ENCODE measurements around the gene LIPN.
"Not testable (repeated sequence)": the region's sequence is repeated elsewhere in the genome, so short reads cannot be mapped to it uniquely, and the experiment has no call there.

Gene LIPN, protein sequence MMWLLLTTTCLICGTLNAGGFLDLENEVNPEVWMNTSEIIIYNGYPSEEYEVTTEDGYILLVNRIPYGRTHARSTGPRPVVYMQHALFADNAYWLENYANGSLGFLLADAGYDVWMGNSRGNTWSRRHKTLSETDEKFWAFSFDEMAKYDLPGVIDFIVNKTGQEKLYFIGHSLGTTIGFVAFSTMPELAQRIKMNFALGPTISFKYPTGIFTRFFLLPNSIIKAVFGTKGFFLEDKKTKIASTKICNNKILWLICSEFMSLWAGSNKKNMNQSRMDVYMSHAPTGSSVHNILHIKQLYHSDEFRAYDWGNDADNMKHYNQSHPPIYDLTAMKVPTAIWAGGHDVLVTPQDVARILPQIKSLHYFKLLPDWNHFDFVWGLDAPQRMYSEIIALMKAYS

DNA sequence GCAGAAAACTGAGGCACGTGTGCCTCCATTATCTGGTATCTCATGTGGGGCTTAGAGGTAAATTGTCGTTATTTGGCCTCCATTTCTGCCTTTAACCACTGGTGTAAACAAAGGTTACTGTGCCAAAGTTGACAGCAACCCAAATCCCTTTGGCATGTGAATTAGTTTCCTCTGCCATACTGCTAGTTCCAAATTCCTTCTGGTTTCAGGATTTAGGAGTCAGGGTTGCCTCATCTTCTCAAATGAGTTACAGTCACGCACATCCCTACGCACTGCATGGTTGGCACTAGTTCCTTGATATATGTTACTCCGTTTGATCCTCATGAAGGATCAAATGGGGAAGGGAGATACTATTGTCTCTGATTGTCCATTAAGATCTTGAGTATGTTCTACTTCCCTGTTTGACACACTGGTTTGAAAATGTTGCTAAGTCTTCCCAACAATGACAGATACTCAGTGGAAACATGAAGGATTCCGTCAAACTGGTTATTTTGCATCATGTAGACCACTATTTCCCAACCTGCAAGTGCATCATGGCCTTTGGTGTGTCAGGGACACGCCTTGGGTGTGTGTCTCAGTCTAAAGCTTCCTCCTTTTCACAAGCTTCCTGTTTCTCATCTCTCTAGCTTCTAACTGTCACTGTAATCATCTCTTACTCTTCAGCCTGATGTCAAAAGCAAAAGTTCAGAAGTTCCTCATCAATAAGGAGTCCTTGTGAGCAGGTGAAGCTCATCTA, at the start of gene LIPN:
TSS of gene LIPN (plus strand) at position 655 of the 736 bp plus-strand sequence. CDS start 1,386 bp downstream, outside the sequence.
- no peak for DNase-seq

GRCh38 chr10:88715517-88715916, 44.3 kb upstream of the LIPN start:
- DNase-seq: no peak

GRCh38 chr10:88721392-88721791, 38.4 kb upstream of the LIPN start:
- DNase-seq: no peak

- no peak for DNase-seq
Observed at GRCh38 chr10:88725798-88726197, 34.0 kb upstream of the LIPN start.

GRCh38 chr10:88728107-88728763, 31.6 kb upstream of the LIPN start:
- peak; percentile 72 for DNase-seq

GRCh38 chr10:88730864-88731263, 29.0 kb upstream of the LIPN start:
- no peak for DNase-seq

DNA sequence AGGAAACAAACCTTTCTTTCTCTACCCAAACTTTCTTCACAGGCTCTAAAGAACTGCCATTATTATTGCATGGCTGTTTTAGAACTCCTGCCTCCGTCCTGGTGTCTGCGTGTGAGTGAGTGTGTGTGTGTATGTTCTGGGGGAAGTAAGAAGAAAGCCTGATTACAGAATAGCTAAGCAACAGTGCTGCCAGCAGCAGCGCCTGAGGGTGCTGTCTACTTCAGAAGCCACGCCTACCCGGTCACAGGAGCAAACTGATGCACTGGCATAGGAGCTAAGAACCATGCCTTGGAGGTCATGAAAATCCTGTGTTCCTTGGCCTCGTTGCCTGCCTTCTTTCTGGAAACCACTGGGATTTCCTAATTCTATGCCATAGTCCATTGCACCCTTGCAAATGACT, 28.5 kb upstream of the LIPN start:
- no peak for DNase-seq

GRCh38 chr10:88733215-88733614, 26.6 kb upstream of the LIPN start:
- DNase-seq: no peak

GRCh38 chr10:88735661-88736060, 24.2 kb upstream of the LIPN start:
- DNase-seq: no peak

- DNase-seq: not testable (repeated sequence)
Observed at GRCh38 chr10:88741921-88742320, 17.9 kb upstream of the LIPN start.

DNA sequence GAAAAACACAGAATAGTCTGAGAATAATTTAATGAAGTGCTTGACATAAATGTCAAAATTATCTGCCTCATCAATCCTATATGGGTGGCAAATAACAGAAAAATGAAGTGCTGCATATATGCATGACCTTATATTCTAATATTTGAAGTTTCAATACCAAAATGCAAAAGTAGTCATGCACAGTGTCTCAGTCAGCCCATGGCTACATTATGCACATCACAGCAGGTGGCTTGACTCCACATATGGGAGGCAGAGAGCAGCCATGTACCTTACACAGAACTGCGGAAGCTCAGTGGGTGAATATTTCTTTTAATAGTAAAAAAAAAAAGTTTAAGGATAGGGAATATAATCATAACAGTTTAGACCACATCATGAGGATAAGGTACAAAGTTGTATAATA, 17.4 kb upstream of the LIPN start:
- DNase-seq: no peak

DNA sequence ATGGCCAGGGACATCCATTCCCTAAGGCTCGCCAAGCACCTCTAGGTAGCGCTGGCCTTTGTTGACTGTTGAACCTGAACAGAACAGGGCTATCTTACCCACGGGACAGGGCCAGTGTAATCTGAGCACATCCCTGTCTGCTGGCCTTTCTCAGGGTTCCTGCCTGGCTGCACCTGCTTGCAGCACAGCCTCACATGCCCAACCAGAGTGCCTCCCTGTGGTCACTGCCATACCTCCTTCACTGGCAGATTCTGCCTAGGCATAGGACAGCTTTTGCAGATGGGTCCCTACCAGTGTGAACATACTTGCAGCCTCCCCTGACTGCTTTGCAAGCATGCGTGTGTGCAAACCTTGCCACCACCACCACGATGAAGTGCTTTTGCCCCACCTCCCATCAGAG, 15.8 kb upstream of the LIPN start:
- DNase-seq: no peak

DNA sequence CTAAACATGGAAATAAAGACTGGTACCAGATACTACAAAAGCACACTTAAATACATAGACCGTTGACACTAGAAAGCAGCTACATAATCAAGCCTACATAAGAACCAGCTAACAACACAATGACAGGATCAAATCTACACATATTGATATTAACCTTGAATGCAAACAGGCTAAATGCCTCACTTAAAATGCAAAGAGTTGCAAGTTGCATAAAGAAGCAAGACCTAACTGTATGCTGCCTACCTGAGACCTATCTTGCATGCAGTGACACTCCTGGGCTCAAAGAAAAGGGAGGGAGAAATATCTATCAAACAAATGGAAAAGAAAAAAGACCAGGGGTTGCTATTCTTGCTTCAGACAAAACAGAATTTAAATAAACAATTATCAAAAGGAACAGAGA, 14.2 kb upstream of the LIPN start:
- no peak for DNase-seq

- no peak for DNase-seq
Observed at GRCh38 chr10:88754287-88754686, 5.5 kb upstream of the LIPN start.

DNA sequence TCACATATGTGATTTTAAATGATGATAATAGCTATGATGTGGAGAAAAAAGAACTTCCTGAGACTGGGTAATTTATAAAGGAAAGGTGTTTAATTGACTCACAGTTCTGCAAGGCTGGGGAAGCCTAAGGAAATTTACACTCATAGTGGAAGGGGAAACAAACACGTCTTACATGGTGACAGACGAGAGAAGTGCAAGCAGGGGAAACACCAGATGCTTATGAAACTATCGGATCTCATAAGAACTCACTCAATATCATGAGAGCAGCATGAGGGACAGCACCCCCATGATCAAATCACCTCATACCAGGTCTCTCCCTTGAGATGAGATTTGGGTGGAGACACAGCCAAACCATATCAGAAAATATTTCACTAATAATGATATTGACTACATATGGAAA, 4.1 kb upstream of the LIPN start:
- peak; percentile 26 for DNase-seq

GRCh38 chr10:88756660-88757059, 3.2 kb upstream of the LIPN start:
- no peak for DNase-seq

DNA sequence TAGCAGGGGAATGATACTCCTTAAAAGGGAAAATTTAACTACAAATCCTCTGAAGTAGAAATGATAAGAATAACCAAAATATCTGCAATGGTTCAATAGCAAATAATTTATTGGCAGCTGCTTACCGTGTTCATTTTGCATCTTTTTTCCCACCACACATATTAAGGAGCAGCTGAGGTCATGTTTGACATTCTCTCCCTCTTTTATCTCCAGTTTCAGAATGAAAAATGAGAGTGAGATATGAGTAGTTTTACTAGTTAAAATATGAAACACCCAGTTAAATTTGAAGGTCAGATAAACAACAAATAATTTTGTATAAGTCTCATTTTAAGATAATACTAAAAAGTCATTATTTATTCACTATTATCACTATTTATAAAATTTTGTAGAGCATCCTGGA, 3.1 kb downstream of the LIPN start:
- no peak for DNase-seq

DNA sequence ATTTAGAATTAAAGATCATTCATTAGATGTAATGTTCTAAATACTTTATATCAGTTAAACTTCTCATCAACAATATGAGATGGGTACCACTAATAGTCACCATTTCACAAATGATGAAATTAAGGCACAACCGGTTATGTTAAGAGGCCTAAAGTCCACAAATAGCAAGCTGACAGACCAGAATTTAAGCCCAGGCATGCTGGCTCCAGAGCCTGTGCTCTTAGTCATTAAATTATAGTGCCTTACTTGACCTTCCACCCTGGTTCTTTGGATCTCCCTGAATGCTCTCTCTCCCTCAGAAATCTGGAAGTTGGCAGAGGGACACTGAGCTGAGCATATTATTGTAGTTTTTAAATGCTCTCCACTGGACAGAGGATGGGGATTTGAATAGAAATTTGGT, 3.6 kb downstream of the LIPN start:
- no peak for DNase-seq

- DNase-seq: no peak
Observed at GRCh38 chr10:88764110-88764509, 4.3 kb downstream of the LIPN start.

DNA sequence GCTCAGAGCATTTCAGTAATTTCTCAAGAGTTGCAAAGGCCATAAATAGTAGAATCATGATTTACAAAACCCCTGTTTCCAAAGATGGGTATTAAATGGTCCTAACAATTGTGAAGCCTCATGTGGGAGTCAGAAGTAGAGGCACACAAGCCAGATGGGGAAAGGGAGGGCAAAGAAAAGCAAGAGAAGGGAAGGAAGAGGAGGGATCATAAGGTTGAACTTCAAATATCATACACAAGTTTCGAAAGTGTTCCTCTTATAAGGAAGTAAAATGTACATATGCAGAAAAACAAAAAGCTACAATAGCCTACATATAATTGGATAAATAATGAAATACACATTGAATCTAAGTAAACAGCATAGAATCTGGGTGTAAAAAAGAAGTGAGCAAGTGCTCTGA, 6.0 kb downstream of the LIPN start:
- no peak for DNase-seq

DNA sequence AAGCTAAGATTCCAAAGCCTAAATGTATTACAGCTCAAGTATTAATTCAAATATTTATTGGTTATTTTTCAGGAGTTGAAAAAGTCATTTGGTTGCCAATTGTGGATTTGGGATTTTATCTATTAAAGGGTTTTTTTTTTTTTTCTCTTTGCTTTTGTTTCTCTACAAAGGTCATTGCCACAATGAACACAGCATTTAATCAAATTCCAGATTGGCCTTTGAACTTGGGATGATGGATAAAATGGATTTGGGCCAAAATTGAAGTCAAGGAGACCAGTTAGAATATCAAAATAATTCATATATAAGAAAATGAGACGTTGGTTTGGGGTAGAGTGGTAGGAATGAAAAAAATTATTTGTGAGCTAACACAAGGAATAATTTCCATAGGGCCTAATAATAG, 9.6 kb downstream of the LIPN start:
- DNase-seq: no peak

- DNase-seq: no peak
Observed at GRCh38 chr10:88781206-88781605, 21.4 kb downstream of the LIPN start.

DNA sequence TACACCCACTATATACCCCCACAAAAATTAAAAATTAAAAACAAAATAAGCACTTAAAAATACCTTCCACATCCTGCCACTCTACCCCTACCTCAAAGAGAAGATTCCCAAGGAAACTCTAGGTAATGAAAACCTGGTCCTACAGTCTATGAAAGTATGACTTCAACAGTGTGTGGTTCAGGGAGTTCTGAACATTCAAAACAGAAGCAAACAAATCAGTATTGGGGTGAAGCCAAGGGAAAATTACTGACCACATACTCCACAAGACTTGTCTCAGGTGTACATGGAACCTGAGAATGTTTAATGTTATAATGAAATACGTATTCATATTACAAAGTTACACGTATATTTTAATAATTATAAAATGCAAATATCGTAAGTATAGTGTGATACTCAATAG, 22.4 kb downstream of the LIPN start:
- DNase-seq: no peak

DNA sequence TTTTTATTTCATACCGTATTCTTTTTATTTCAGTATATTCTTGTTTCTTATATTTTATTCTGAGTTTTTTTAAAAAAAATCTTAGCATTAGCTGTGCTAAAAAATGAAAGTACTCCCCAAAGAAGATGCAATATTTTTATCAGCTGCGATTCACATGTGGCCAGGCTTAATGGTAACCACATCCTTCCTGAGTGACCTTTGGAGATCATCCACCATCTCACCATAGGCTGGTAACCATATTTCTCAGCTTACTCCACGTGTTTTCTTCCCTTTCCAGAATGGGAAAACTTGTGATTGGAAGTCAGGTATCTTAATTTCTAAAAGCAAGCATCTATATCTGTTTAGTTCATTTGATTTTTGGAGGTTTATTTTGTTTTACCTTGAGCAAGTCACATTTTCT, 23.9 kb downstream of the LIPN start:
- no peak for DNase-seq

Data from stimulated activated CD4-positive, alpha-beta T cell treated with anti-CD3 and anti-CD28 coated beads, Interleukin-1b, Interleukin-23, amount 100 ng/mL, for 48 hours (primary cell).